NCI-H524 treated with DMSO at 0.1 percent for 48 hours (cell line): ENCODE data around the gene PTPN23.

Source experiments
- DNase-seq: peaks from one replicate; lab custom pipeline; 2025; lab: John Stamatoyannopoulos, UW

The PTPN23 gene

DNA sequence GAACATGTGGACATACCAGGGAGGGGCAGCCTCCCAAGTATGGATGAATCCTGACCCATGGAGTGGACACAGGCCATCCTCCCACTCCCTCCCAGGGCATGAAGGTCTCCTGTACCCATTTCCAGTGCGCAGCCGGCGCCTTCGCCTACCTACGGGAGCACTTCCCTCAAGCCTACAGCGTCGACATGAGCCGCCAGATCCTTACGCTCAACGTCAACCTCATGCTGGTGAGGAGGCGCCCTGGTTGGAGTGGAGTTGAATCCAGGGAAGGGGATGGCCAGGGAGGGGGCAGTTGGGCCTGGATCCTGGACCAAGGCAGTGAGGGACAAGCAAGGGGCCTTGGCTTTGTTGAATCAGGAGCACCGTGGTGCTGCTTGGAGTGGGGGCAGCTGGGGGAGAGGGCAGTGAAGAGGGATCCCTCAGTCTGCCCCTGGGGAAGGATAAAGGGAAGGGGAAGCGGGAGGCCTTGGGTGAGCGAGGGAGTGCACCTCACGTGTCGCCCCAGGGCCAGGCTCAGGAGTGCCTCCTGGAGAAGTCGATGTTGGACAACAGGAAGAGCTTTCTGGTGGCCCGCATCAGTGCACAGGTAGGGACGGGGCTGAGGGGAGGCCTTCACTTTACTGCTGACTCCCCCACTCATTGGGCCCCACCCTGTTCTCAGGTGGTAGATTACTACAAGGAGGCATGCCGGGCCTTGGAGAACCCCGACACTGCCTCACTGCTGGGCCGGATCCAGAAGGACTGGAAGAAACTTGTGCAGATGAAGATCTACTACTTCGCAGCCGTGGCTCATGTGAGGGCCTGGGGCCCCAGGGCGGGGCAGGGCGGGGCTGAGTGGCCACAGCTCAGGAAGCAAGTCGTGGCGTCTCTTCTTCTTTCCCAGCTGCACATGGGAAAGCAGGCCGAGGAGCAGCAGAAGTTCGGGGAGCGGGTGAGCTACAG lies 25.3 kb downstream of the PTPN23 start:
- no peak for DNase-seq

DNA sequence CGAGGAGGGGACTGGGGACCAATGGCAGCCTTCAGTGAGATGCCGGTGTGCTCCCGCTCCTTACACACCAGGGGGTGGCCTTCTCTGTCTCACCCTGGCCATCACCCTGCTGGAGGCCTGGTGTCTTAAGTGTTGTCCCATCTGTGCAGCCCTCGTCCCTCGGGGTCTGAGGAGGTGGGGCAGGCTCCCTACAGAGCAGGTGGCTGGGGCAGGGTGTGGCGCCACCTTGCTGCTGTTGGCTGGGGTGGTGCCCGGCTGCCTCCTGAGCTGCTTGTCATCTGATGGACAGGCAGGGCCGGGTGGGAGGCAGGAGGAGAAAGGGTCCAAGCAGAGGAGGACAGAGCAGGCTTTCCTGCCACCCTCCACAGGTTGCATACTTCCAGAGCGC lies 25.9 kb downstream of the PTPN23 start:
- peak; percentile 67 for DNase-seq

DNA sequence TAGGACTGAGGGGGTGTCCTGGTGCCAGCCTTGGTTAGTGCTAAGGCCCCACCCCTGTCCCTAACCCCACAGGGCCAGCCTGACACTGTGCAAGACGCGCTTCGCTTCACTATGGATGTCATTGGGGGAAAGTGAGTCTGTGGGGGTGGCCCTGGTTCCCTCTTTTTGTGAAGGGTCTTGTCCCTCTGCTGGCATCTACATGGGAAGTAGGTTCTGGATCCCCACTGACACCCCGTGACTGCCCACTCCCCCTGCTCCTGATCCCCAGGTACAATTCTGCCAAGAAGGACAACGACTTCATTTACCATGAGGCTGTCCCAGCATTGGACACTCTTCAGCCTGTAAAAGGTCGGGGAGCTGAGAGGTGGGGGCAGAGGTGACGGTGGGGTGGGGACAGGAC lies 26.4 kb downstream of the PTPN23 start:
- DNase-seq: no peak

DNA sequence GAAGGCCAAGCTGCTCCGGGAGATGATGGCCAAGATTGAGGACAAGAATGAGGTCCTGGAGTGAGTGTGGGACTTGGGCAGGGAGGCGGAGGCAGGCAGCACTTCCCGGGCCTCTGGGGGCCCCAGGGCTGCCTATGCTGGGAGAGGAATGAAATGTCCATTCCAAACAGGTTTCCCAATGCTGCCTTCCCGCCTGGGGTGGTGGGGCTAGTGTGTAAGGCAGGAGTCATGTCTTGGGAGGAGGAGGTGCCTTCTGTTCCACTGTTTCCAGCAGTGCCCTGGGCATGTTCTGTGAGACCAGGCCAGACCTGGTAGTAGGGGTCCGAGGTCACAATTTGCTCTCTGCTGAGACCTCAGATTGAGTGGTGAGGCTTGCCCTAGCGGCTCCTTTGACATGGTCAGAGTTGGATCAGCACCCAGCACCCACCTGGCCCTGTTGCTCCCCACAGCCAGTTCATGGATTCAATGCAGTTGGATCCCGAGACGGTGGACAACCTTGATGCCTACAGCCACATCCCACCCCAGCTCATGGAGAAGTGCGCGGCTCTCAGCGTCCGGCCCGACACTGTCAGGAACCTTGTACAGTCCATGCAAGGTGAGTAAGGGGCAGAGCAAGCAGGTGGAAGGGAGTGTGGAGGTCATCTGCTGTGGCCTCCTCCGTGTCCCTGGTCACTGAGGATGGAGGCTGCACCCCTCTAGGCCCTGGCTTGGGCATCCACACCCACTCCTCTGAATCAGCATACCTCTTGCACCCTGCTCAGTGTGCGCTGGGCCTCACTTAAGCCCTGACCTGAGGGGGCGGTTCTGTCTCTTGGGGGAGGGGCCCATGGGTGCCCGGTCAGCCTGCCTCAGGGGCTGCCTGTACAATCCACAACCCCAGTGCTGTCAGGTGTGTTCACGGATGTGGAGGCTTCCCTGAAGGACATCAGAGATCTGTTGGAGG lies 27.3 kb downstream of the PTPN23 start:
- no peak for DNase-seq

DNA sequence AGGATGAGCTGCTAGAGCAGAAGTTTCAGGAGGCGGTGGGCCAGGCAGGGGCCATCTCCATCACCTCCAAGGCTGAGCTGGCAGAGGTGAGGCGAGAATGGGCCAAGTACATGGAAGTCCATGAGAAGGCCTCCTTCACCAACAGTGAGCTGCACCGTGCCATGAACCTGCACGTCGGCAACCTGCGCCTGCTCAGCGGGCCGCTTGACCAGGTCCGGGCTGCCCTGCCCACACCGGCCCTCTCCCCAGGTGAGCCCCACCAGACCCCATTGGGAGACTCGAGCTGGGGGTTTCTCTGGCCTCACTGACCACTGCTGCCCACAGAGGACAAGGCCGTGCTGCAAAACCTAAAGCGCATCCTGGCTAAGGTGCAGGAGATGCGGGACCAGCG lies 28.0 kb downstream of the PTPN23 start:
- no peak for DNase-seq

DNA sequence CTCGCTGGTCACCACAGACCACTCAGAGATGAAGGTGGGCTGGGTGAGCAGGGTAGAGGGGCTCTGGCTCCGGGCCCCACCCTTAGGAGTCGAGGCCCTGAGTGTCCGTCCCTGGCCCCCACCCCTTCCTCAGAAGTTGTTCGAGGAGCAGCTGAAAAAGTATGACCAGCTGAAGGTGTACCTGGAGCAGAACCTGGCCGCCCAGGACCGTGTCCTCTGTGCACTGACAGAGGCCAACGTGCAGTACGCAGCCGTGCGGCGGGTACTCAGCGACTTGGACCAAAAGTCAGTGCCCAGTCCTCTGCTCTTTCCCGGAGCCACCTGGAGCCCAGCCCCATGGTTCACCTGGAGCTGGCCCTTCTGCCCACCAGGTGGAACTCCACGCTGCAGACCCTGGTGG lies 28.5 kb downstream of the PTPN23 start:
- no peak for DNase-seq

DNA sequence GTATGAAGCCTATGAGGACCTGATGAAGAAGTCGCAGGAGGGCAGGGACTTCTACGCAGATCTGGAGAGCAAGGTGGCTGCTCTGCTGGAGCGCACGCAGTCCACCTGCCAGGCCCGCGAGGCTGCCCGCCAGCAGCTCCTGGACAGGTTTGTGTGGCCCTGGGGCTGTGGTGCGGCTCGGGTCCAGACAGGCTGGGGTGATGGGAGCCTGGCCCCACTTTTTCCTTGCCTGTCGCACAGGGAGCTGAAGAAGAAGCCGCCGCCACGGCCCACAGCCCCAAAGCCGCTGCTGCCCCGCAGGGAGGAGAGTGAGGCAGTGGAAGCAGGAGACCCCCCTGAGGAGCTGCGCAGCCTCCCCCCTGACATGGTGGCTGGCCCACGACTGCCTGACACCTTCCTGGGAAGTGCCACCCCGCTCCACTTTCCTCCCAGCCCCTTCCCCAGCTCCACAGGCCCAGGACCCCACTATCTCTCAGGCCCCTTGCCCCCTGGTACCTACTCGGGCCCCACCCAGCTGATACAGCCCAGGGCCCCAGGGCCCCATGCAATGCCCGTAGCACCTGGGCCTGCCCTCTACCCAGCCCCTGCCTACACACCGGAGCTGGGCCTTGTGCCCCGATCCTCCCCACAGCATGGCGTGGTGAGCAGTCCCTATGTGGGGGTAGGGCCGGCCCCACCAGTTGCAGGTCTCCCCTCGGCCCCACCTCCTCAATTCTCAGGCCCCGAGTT lies 29.0 kb downstream of the PTPN23 start:
- no peak for DNase-seq

DNA sequence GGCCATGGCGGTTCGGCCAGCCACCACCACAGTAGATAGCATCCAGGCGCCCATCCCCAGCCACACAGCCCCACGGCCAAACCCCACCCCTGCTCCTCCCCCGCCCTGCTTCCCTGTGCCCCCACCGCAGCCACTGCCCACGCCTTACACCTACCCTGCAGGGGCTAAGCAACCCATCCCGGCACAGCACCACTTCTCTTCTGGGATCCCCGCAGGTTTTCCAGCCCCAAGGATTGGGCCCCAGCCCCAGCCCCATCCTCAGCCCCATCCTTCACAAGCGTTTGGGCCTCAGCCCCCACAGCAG lies 29.5 kb downstream of the PTPN23 start:
- no peak for DNase-seq

DNA sequence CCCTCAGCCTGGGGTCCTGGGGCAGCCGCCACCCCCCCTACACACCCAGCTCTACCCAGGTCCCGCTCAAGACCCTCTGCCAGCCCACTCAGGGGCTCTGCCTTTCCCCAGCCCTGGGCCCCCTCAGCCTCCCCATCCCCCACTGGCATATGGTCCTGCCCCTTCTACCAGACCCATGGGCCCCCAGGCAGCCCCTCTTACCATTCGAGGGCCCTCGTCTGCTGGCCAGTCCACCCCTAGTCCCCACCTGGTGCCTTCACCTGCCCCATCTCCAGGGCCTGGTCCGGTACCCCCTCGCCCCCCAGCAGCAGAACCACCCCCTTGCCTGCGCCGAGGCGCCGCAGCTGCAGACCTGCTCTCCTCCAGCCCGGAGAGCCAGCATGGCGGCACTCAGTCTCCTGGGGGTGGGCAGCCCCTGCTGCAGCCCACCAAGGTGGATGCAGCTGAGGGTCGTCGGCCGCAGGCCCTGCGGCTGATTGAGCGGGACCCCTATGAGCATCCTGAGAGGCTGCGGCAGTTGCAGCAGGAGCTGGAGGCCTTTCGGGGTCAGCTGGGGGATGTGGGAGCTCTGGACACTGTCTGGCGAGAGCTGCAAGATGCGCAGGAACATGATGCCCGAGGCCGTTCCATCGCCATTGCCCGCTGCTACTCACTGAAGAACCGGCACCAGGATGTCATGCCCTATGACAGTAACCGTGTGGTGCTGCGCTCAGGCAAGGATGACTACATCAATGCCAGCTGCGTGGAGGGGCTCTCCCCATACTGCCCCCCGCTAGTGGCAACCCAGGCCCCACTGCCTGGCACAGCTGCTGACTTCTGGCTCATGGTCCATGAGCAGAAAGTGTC lies 30.2 kb downstream of the PTPN23 start:
- no peak for DNase-seq

DNA sequence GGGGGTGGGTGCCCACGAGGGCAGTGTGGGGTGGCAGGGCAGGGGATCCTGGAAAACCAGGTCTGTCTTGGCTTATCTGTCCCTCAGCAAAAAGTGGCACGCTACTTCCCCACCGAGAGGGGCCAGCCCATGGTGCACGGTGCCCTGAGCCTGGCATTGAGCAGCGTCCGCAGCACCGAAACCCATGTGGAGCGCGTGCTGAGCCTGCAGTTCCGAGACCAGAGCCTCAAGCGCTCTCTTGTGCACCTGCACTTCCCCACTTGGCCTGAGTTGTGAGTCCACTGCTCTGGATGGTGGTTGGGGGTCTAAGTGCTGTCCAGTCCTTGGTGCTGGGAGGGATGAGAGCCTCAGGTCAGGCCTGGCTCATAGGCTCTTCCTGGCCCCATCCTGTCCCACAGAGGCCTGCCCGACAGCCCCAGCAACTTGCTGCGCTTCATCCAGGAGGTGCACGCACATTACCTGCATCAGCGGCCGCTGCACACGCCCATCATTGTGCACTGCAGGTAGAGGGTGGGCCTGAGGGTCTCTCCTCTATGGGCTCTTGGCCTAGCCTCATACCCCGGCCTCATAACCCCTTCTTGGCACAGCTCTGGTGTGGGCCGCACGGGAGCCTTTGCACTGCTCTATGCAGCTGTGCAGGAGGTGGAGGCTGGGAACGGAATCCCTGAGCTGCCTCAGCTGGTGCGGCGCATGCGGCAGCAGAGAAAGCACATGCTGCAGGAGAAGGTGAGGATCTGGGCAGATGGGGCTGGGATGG lies 31.1 kb downstream of the PTPN23 start:
- DNase-seq: no peak

DNA sequence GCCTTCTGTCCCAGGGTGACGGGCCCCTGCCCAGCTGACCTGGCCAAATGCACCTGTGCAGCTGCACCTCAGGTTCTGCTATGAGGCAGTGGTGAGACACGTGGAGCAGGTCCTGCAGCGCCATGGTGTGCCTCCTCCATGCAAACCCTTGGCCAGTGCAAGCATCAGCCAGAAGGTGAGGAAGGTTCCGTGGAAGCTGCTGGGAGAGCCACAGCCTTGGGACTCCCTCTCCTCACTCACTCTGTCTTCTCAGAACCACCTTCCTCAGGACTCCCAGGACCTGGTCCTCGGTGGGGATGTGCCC lies 31.6 kb downstream of the PTPN23 start:
- DNase-seq: no peak

DNA sequence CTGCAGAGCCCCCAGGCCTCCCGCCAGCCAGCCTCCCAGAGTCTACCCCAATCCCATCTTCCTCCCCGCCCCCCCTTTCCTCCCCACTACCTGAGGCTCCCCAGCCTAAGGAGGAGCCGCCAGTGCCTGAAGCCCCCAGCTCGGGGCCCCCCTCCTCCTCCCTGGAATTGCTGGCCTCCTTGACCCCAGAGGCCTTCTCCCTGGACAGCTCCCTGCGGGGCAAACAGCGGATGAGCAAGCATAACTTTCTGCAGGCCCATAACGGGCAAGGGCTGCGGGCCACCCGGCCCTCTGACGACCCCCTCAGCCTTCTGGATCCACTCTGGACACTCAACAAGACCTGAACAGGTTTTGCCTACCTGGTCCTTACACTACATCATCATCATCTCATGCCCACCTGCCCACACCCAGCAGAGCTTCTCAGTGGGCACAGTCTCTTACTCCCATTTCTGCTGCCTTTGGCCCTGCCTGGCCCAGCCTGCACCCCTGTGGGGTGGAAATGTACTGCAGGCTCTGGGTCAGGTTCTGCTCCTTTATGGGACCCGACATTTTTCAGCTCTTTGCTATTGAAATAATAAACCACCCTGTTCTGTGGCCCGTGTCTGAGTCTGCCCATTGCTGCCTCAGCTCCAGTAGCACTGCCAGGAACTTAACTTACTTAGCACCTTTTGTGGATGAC lies 32.2 kb downstream of the PTPN23 start:
- DNase-seq: no peak

DNA sequence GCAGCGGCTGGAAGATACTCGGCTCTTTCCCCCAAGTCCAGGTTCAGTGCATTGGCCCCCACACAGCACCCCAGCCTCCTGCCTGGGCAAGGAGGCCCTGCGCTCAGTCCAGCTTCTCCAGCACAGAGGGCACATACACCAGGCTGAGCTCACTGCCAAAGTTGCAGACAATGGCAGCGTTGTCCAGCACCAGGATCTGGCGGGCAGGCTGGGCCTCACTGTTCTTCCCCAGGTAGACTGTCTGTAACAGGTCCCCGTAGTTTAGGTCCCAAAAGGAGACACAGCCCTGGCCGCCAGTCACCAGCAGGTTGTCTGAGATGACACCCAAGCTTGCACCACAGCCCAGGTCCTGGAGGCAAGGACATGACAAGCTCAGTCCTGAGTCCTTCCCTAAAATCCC lies 32.9 kb downstream of the PTPN23 start:
- no peak for DNase-seq

DNA sequence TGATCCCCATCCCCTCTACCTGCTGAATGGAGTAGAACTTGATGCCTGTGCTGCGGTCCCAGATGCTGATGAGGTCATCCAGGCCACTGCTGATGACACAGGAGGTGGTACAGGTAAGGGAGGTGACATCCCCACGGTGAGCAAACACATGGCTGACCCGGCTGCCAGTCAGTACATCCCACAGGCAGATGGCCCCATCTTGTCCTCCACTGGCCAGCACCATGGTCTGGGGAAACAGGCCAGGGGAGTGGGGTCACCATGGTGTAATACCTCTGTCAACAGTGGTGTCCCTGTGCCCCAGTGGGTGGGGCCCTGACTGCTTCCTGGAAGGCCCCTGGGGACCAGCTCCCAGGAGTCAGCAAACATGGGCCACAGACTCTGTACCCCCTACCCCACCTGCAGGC lies 33.3 kb downstream of the PTPN23 start:
- DNase-seq: no peak

DNA sequence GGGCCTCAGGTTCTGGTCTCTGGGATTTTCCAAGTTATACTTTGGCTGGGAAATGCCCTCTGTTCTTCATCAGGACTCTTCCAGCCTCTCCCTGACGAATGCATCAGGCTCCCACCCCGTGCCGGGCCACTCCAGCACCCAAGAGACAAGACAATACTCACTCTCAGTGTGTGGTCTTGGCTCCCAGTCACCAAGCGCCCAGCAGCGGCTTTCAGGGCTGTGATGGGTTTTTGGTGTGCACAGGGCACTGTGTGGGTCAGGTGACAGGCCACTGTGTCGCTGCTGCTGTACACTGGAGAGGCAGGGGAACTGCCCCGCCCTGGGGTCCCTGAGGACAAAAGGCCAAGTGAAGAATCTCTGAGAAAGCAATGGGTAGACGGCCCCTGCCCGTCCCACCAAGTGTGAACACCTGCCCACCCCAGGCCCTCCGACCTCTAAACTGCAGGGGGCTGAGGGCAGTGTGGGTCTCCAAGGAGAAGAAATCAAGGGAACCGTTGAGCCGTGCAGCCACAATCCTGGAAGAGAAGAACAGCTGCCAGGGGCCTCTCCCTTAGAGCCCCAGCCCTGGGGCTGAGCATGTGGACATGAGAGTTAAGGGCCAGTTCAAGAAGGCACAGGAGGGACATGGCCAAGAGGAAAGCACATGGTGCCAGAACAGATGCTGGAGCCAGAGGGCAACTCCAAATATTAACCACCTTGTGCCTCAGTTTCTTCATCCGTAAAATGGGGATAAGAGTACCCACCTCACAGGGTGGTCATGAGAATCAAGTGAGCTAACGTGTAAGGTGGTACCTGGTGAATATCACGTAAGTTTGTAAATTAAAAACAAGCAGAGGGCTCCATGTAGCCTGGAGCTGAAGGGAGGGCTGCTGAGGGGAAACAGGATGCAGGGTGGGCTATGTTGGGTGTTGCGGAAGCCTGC lies 34.1 kb downstream of the PTPN23 start:
- no peak for DNase-seq

DNA sequence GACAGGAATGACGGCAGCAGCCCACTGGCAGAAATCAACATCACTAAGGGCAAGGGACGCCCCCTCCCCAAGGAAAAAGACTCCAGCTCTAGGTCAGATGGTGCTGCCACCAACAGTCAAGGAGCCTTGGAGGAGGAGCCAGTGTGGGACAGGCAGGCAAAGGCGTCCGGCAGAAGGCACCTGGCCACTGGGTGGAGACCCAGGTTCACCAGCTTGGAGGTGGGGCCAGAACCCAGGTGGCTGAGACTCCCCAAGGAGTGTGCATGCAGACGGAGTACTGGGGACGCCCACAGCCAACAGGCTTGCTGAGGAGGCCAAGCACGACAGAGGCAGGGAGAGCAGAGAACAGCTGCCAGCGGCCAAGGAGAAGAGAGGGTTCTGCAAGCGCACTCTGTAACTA lies 35.2 kb downstream of the PTPN23 start:
- no peak for DNase-seq

DNA sequence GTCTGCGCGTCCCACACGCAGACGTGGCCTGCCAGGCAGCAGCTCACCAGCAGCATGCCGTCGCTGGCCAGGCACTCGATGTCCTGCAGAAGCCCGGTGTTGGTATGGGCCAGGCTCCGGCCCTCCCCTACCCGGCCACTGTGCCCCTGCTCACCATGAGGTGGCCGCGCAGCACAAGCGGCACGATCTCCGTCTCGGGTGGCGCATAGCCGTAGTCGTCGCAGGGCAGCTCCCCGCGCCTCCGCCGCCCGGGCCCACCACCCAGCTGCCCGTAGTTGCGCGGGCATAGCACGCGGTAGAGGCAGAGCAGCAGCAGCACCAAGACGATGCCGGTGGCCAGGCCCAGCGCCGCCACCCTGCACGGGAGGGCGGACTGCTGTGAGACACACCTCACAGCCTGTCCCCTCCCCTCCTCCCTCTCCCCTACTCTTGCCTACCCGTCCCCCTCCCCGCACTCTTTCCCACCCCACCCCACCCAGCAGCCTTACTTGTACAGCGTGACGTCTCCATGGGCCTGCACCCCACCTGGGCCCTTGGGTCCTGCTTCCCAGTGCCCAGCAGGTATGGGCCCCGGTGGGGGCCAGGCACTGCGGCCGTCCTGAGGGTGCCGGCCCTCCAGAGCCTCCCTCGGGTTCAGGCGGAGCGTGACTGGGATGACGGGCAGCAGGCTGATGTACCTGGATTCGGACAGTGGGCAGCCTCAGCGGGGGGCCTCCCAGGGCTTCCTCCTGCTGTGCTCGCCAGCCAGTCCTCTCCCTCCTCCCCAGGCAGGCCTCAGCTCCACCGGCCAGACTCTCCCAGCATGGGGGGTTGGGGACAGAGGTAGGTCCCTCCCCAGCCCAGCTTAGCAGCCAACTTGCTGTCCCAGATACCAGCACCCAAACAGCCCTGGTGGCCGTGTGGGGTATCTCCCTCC lies 37.6 kb downstream of the PTPN23 start:
- no peak for DNase-seq
